ENCODE data around the gene NDUFAF7. TPM values are rescaled to one million over a fixed set of nuclear protein-coding genes. Genes with fewer than 3 reads are reported as not detected.
A peak's percentile ranks its signal among the peaks of the same experiment; 100 is the strongest.
"Not testable (repeated sequence)": the region's sequence is repeated elsewhere in the genome, so short reads cannot be mapped to it uniquely, and the experiment has no call there.

Gene NDUFAF7
- total RNA-seq, 4 donors from 2014 or later: 13.7 to 24.0 (median 19.9) TPM

DNA sequence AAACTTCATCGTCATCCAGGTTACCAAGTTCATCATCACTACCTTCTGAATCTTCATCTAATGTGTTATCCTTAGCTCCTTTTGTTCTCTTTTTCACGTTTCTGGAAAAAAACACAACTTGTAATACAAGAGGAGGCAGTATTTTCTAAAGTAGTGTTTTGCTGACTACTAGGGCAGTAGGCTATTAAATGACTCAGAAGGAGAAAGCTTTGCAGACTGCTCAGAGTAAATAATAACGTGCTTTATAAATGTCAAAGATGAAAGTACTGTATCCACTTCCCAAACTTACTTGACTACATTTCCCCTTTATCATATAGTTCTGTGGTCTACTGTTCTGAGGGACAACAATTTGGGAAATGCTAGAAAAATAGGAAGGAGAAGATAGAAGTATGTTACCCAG lies 19.5 kb upstream of the NDUFAF7 start:
- no peak overlapping the region for H3K4me3 ChIP-seq
- H3K27me3 ChIP-seq: no peaks in the 10 kb centered on the region
- H3K36me3 ChIP-seq: peaks cover 5 to 90% of the 10 kb centered on the region in 2 donors
- no peak overlapping the region for H3K27ac ChIP-seq
- H3K4me1 ChIP-seq: no peaks in the 10 kb centered on the region
- intact Hi-C loops (cut with DNase I; ENCODE audit: low total_unique reads): no loop called here
- TF ChIP-seq CTCF (IDR thresholded peaks at IDR 0.05 in 4 of 5, conservative IDR thresholded peaks at IDR 0.05 in 1 of 5) (no peak), POLR2A (IDR thresholded peaks at IDR 0.05) (no peak)
- in situ Hi-C loops (cut with MboI; ENCODE audit: low sequenced_read_pairs in 4 of 4): no loop called here
- H3K9me3 ChIP-seq: no peaks in the 10 kb centered on the region
- ATAC-seq (no peak), DNase-seq (no peak)

- Histone ChIP-seq H3K27me3 (no peaks in the 10 kb centered on the region), H3K36me3 (peaks cover 5 to 89% of the 10 kb centered on the region in 2 donors), H3K27ac (peak overlapping the region; percentile 4 to 44 (median 30)), H3K4me1 (no peaks in the 10 kb centered on the region), H3K4me3 (no peak overlapping the region), H3K9me3 (no peaks in the 10 kb centered on the region)
- ATAC-seq (no peak), DNase-seq (no peak)
- no peak for TF ChIP-seq POLR2A (IDR thresholded peaks at IDR 0.05)
- TF ChIP-seq CTCF (IDR thresholded peaks at IDR 0.05 in 4 of 5, conservative IDR thresholded peaks at IDR 0.05 in 1 of 5): no peak
- intact Hi-C loops (cut with DNase I; ENCODE audit: low total_unique reads) (no loop called here), in situ Hi-C loops (cut with MboI; ENCODE audit: low sequenced_read_pairs in 4 of 4) (no loop called here)
These were observed 16.2 kb upstream of the NDUFAF7 start for GRCh38 chr2:37215250-37215649.

GRCh38 chr2:37219046-37219445 lies 12.4 kb upstream of the NDUFAF7 start:
- H3K27me3 ChIP-seq: no peaks in the 10 kb centered on the region
- peaks cover 0 to 2% of the 10 kb centered on the region in 2 donors for H3K4me1 ChIP-seq
- peaks cover 2 to 82% of the 10 kb centered on the region in 2 donors for H3K36me3 ChIP-seq
- H3K27ac ChIP-seq: no peak overlapping the region
- no peak for DNase-seq
- no peak overlapping the region for H3K4me3 ChIP-seq
- no peak for ATAC-seq
- intact Hi-C loops (cut with DNase I; ENCODE audit: low total_unique reads): no loop called here
- H3K9me3 ChIP-seq: no peaks in the 10 kb centered on the region
- in situ Hi-C loops (cut with MboI; ENCODE audit: low sequenced_read_pairs in 4 of 4): no loop called here
- no peak for TF ChIP-seq CTCF (IDR thresholded peaks at IDR 0.05 in 4 of 5, conservative IDR thresholded peaks at IDR 0.05 in 1 of 5)
- TF ChIP-seq POLR2A (IDR thresholded peaks at IDR 0.05): no peak

DNA sequence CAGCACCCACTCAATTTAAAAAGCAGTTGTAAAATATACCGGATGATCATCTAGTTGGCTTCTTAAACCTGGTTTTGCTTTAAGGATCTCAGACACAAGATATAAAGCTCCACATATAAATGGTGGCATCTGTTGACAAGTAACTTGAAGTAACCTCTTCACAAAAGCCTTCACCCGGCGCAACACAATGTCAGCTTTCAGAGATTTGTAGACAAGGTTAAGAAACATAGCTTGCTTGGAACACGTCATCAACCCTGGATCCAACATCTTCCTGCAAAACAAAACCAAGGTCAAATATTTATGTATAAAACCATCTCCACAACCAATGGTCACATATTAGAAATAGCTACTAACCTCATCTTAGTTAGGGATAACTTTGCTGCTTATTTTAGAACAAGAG lies 8.3 kb upstream of the NDUFAF7 start:
- Histone ChIP-seq H3K27me3 (no peaks in the 10 kb centered on the region), H3K4me3 (no peak overlapping the region), H3K27ac (no peak overlapping the region), H3K4me1 (peaks cover 0 to 5% of the 10 kb centered on the region in 2 donors), H3K9me3 (no peaks in the 10 kb centered on the region), H3K36me3 (peaks cover 2 to 68% of the 10 kb centered on the region in 2 donors)
- DNase-seq: no peak
- intact Hi-C loops (cut with DNase I; ENCODE audit: low total_unique reads): no loop called here
- no peak for TF ChIP-seq POLR2A (IDR thresholded peaks at IDR 0.05)
- no peak for TF ChIP-seq CTCF (IDR thresholded peaks at IDR 0.05 in 4 of 5, conservative IDR thresholded peaks at IDR 0.05 in 1 of 5)
- no peak for ATAC-seq
- in situ Hi-C loops (cut with MboI; ENCODE audit: low sequenced_read_pairs in 4 of 4): no loop called here

GRCh38 chr2:37224063-37224462 lies 7.4 kb upstream of the NDUFAF7 start:
- TF ChIP-seq POLR2A (IDR thresholded peaks at IDR 0.05) (no peak), CTCF (IDR thresholded peaks at IDR 0.05 in 4 of 5, conservative IDR thresholded peaks at IDR 0.05 in 1 of 5) (no peak)
- H3K9me3 ChIP-seq: no peaks in the 10 kb centered on the region
- intact Hi-C loops (cut with DNase I; ENCODE audit: low total_unique reads): no loop called here
- ATAC-seq (no peak), DNase-seq (no peak)
- H3K36me3 ChIP-seq: peaks cover 2 to 67% of the 10 kb centered on the region in 2 donors
- H3K4me3 ChIP-seq: no peak overlapping the region
- H3K27me3 ChIP-seq: no peaks in the 10 kb centered on the region
- in situ Hi-C loops (cut with MboI; ENCODE audit: low sequenced_read_pairs in 4 of 4): no loop called here
- H3K27ac ChIP-seq: no peak overlapping the region
- H3K4me1 ChIP-seq: peaks cover under 1 to 9% of the 10 kb centered on the region in 2 donors

- DNase-seq; H3K4me3 ChIP-seq; intact Hi-C loops (cut with DNase I; ENCODE audit: low total_unique reads); H3K27ac ChIP-seq; in situ Hi-C loops (cut with MboI; ENCODE audit: low sequenced_read_pairs in 4 of 4); H3K9me3 ChIP-seq; H3K27me3 ChIP-seq; ATAC-seq: not testable (repeated sequence)
- Histone ChIP-seq H3K36me3 (peaks cover 2 to 56% of the 10 kb centered on the region in 2 donors), H3K4me1 (peaks cover 11 to 20% of the 10 kb centered on the region in 2 donors)
These were observed 6.3 kb upstream of the NDUFAF7 start for GRCh38 chr2:37225129-37225528.

Data from gastrocnemius medialis (tissue), 4 donors.